Esophagus muscularis mucosa (tissue), 4 donors: Measurements from ENCODE around the gene CDH4.

Source experiments
- CTCF ChIP-seq, 3 experiments: fragments of 200-600 bp in 2 of 3; fragments of 450-650 bp in 1 of 3; sonication (generic) in 2 of 3; IDR thresholded peaks; one replicate each; pipeline ENCODE4 v1.5.1; 2017 to 2019; ENCODE audit warnings: antibody characterized with exemption in 3 of 3, mild to moderate bottlenecking in 2 of 3, moderate library complexity in 1 of 3
- EP300 ChIP-seq: sonication (generic); formaldehyde crosslinking; IDR thresholded peaks from one replicate; pipeline ENCODE4 v1.6.1; 2017; ENCODE audit warnings: antibody characterized with exemption
- POLR2A ChIP-seq: fragments of 450-650 bp; IDR thresholded peaks from one replicate; pipeline ENCODE4 v1.6.1; 2017; ENCODE audit warnings: antibody characterized with exemption, moderate library complexity, mild to moderate bottlenecking, low read depth
- POLR2AphosphoS5 ChIP-seq, 2 donors: sonication (generic); formaldehyde crosslinking; IDR thresholded peaks; one replicate each; pipeline ENCODE4 v1.6.1; 2017; ENCODE audit warnings: antibody characterized with exemption in 2 of 2

GRCh38 chr20:61905781-61906523 is 653.9 kb downstream of the CDH4 start:
- TF ChIP-seq POLR2A (no peak), CTCF (IDR thresholded peaks at IDR 0.05) (no peak), POLR2AphosphoS5 (IDR thresholded peaks at IDR 0.05) (no peak), EP300 (no peak)
